Measurements from ENCODE around the gene KLHL17.
"Not testable (repeated sequence)": the region's sequence is repeated elsewhere in the genome, so short reads cannot be mapped to it uniquely, and the experiment has no call there.

The KLHL17 gene

GRCh38 chr1:937521-937920, 22.9 kb upstream of the KLHL17 start:
- DNase-seq: no peak

- DNase-seq: no peak
Measured at GRCh38 chr1:938088-938683, 22.2 kb upstream of the KLHL17 start.

GRCh38 chr1:938711-939489, 21.5 kb upstream of the KLHL17 start:
- DNase-seq: no peak

- DNase-seq: no peak
Measured at GRCh38 chr1:939511-940106, 20.8 kb upstream of the KLHL17 start.

DNA sequence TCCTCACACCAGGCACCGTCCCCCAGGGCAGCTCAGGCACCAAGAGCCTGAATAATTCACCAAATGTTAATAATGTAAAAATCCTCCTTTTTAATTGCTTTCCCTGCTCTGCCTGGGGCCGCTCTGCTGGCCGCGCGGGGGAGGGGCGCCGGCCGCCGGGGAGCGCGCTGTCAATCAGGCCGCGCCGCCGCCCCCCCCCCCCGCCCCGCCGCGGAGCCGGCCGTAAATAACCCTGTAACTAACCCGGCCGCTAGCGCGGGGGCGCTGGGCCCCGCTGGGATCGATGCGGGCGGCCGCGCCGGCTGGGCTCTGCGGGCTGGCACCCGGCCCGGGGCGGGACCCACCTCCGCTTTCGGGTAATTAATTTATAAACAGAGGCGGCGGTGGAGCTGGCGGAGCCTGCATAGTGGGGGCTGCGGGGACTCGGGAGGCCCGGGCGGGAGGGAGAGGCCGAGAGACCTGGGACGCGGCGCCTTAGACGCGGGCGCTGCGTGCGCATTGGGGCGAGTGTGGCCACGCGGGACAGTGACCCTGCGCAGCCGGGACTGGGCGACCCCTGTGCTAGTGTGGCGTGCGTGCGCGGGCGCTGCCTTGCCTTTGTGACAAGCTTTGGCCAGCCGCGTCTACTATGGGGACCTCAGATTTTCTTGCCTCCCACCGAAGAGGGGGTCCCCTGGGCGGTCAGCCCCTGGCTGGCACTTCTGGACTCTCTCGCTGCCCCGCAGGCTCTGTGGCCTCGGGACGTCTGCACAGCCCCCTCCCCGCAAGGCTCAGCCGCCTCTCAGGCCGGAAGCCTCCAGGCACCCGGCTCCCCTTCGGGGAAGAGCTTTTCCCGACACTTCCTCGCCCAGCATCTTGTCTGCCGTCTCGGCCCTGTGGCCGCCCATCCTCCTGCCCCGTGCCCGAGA, 20.0 kb upstream of the KLHL17 start:
- DNase-seq: no peak

DNA sequence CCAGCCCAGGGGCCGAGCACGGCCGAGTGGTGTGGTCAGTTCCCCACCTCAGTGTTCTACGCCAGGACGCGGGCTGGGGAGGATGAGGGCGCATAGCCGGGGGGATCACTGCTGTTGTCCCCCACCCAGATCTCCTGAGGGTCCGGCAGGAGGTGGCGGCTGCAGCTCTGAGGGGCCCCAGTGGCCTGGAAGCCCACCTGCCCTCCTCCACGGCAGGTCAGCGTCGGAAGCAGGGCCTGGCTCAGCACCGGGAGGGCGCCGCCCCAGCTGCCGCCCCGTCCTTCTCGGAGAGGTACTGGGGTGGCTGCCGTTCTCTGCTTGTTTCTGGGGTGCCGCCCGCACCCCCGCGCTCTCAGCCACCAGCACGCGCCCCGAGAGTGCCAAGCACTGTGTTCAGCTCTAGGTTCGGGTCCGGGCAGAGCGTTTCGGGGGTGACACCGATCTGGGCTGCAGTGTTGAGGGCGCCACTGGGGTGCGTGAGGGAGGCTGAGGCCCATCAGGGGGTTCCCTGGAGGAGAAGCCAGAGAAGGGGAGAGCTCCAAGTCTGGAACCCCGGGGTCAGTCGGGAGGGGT, 19.3 kb upstream of the KLHL17 start:
- DNase-seq: no peak

DNA sequence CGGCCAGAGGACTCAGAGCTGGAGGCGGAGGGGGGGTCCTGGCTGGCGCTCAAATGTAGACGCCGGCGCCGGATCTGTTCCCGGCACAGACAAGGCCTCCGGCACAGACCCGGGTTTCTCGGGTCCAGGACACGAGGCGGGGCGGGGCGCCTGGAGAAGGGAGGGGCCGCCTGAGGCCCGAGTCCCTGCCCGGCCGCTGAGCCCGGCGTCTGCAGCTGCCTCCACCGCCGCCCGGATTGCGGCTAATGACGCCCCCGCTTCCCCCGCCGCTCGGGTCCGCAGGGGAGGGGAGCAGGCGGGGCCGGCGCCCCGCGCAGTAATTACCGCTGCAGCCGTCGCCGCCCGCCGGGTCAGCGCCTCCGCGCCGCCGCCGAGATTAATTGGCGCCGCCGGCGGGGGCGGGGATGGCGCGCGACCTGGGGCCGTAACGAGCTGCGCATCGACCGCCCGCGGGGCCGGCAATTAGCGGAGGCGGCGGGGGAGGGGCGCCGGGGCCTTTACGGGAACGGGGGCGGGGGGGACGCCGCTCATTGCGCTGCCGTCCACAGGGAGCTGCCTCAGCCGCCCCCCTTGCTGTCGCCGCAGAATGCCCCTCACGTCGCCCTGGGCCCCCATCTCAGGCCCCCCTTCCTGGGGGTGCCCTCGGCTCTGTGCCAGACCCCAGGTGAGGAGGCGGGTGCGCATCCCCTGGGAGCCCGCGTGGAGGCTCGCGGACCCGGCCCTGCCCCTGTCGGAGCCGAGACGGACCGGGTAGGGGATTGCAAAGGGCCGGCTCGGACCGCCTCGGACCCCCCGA, 18.6 kb upstream of the KLHL17 start:
- no peak for DNase-seq

- DNase-seq: no peak
Measured at GRCh38 chr1:942411-942821, 18.0 kb upstream of the KLHL17 start.

- DNase-seq: no peak
Measured at GRCh38 chr1:942864-943533, 17.4 kb upstream of the KLHL17 start.

DNA sequence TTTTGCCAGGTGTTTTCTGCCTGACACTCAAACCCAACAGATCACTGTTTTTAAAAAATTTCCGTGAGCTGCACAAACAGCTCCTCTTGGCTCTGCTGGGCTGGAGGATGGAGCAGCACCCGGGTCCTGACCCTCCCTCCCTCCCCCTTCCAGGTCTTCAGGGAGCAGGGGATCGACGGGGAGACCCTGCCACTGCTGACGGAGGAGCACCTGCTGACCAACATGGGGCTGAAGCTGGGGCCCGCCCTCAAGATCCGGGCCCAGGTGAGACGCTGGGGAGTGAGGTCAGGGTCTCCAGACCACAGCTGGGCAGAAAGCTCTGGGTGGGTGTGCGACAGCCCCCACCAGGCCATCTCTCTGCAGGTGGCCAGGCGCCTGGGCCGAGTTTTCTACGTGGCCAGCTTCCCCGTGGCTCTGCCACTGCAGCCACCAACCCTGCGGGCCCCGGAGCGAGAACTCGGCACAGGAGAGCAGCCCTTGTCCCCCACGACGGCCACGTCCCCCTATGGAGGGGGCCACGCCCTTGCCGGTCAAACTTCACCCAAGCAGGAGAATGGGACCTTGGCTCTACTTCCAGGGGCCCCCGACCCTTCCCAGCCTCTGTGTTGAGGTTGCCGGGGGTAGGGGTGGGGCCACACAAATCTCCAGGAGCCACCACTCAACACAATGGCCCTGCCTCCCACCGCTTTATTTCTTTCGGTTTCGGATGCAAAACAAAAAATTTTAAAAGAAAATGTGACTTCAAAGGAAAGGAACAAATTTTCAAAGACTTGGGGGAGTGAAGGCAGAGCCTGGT, 16.6 kb upstream of the KLHL17 start:
- no peak for DNase-seq

DNA sequence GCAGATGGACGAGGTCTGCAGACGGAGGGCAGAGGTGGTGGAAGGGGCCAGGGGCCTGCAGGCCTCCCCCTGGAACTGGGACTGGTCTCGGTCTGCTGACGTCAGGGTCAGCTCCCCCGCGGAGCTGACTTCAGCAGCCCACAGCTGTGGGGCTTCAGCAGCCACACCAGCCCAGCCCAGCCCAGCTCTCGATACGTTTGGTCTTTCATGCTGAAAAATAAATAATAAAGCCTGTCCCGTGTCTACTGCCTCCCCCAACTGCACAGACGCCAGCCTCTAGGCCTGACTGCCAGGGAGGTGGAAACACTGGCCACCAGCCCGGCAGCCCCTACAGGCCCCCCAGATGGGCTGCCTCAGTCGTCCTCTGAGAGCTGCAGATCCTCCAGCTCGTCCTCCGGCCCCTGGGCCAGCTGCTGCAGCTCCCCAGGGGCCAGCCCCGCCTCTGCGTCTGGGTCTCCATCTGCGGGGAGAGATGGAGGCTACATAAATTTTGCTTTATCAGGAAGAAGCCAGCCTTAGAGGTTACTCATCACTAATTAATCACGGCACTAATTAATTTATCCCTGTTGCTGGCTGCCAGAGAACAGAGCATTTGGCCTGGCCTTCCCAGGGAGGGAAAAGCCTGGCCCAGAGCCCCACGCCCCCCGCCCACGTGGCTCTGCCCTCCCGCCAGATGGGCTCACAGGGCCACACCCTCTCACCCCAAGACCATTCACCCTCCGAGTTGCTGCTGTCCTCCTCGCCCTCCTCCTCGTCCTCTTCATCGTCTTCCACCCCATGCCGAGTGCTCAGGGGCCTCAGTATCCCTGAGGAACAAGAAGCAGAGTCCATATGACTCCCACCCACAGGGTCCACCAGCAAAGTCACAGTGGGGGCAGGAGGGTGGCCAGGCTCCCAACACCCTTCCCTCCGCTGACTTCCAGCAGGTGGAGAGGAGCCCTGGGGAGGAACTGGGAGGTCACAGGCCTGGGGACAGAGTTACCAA, 15.8 kb upstream of the KLHL17 start:
- no peak for DNase-seq

GRCh38 chr1:945688-946556, 14.5 kb upstream of the KLHL17 start:
- no peak for DNase-seq

DNA sequence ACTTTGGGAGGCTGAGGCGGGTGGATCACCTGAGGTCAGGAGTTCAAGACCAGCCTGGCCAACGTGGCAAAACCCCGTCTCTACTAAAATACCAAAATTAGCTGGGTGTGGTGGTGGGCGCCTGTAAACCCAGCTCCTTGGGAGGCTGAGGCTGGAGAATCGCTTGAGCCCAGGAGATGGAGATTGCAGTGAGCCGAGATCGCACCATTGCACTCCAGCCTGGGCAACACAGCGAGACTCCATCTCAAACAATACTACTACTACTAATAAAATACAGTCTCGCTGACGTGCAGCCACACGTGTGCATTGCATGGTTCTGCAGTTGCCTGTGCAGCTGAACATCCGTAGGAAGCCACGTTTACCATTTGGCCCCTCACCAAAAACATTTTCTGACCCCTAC, 13.6 kb upstream of the KLHL17 start:
- DNase-seq: not testable (repeated sequence)

DNA sequence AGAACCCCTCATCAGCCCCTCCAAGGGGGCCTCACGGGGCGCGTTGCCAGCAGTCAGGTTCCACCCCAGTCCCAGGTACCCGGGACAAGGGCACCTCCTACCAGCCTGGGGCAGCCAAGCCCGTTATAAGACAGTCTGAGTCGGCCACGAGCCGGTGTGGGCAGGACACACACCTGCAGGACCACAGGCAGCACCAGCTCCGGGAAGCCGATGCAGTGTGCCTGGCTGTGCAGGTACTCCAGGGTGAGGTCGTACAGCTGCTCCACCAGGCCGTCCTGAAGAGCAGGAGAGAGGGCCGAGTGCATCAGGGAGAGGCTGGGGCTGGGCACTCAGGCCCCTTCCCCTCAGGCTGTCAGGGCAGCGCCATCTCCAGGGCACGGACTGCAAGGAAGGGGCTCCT, 12.4 kb upstream of the KLHL17 start:
- no peak for DNase-seq

GRCh38 chr1:950268-950667, 10.1 kb upstream of the KLHL17 start:
- DNase-seq: no peak

GRCh38 chr1:950881-951280, 9.5 kb upstream of the KLHL17 start:
- DNase-seq: no peak

- DNase-seq: no peak
Measured at GRCh38 chr1:951364-951763, 9.0 kb upstream of the KLHL17 start.

- no peak for DNase-seq
Measured at GRCh38 chr1:952201-952600, 8.2 kb upstream of the KLHL17 start.
